Hepatocyte (in vitro differentiated cells): ENCODE measurements around the gene VCPKMT. TPM values are rescaled to one million over a fixed set of nuclear protein-coding genes. Genes with fewer than 3 reads are reported as not detected.

Experiments
- DNase-seq: peaks from one replicate; pipeline ENCODE4 v3.0.0-alpha.2; 2016; ENCODE audit warnings: low spot score
- H2AFZ ChIP-seq: fragments of 200-600 bp; sonication (generic); 2 replicates; pipeline ENCODE4 v1.6.0; 2016; ENCODE audit warnings: antibody characterized with exemption, mild to moderate bottlenecking
- H3K27ac ChIP-seq: fragments of 200-600 bp; sonication (generic); 2 replicates; pipeline ENCODE4 v1.5.1; 2016; ENCODE audit warnings: mild to moderate bottlenecking
- H3K27me3 ChIP-seq: fragments of 200-600 bp; sonication (generic); 2 replicates; pipeline ENCODE4 v1.6.1; 2016
- H3K36me3 ChIP-seq: fragments of 200-600 bp; sonication (generic); replicated peaks from 2 replicates; pipeline ENCODE4 v1.5.1; 2016; ENCODE audit warnings: low read depth; ENCODE audit not compliant: insufficient read depth
- H3K4me1 ChIP-seq: fragments of 200-600 bp; sonication (generic); 2 replicates; pipeline ENCODE4 v1.5.1; 2016; ENCODE audit warnings: mild to moderate bottlenecking, moderate library complexity; ENCODE audit not compliant: insufficient read depth
- H3K4me2 ChIP-seq: fragments of 200-600 bp; sonication (generic); 2 replicates; pipeline ENCODE4 v1.6.0; 2016
- H3K4me3 ChIP-seq: fragments of 200-600 bp; sonication (generic); 2 replicates; pipeline ENCODE4 v1.5.1; 2016; ENCODE audit warnings: mild to moderate bottlenecking
- H3K79me2 ChIP-seq: fragments of 200-600 bp; sonication (generic); 2 replicates; pipeline ENCODE4 v1.6.0; 2017; ENCODE audit warnings: mild to moderate bottlenecking
- H3K9me2 ChIP-seq: fragments of 200-600 bp; sonication (generic); replicated peaks from 2 replicates; pipeline ENCODE4 v1.6.0; 2017; ENCODE audit warnings: mild to moderate bottlenecking; ENCODE audit not compliant: insufficient read depth
- H3K9me3 ChIP-seq: fragments of 200-600 bp; sonication (generic); 2 replicates; pipeline ENCODE4 v1.5.1; 2016; ENCODE audit warnings: low read depth, mild to moderate bottlenecking
- H4K20me1 ChIP-seq: fragments of 200-600 bp; sonication (generic); 2 replicates; pipeline ENCODE4 v1.6.0; 2016; ENCODE audit warnings: mild to moderate bottlenecking; ENCODE audit not compliant: insufficient read depth, poor library complexity, severe bottlenecking
- CTCF ChIP-seq: fragments of 200-600 bp; sonication (generic); IDR thresholded peaks from 2 replicates; pipeline ENCODE4 v1.5.1; 2016; ENCODE audit warnings: antibody characterized with exemption, mild to moderate bottlenecking; ENCODE audit not compliant: poor library complexity
- EZH2 ChIP-seq: fragments of 200-600 bp; sonication (generic); IDR thresholded peaks from 2 replicates; pipeline ENCODE4 v1.6.1; 2016; ENCODE audit warnings: antibody characterized with exemption, mild to moderate bottlenecking, borderline replicate concordance
- EZH2phosphoT487 ChIP-seq: fragments of 200-600 bp; sonication (generic); IDR thresholded peaks from one replicate; pipeline ENCODE4 v1.6.1; 2018; ENCODE audit warnings: antibody characterized with exemption, mild to moderate bottlenecking, low read depth, moderate library complexity; ENCODE audit not compliant: unreplicated experiment, severe bottlenecking
- WGBS: methylation state at CpG from one replicate; pipeline ENCODE4 v1.1.6; 2016; ENCODE audit warnings: low lambda C conversion rate; ENCODE audit errors: missing lambda C conversion rate; 5-methylcytosine and 5-hydroxymethylcytosine counted together
- polyA plus RNA-seq: library from polyadenylated mRNA; unstranded; fragments of >200 nt; fragmentation: Nextera tagmentation; extraction: Ambion mirVana; gene quantifications from 2 replicates; pipeline ENCODE4 v1.2.1, GENCODE V29; 2016
- total RNA-seq: library from RNA; depleted of rRNA; stranded (reverse); fragments of >200 nt; gene quantifications from 2 replicates; pipeline ENCODE4 v1.2.3, GENCODE V29; 2014

Gene VCPKMT
- total and polyA plus RNA-seq, 2 experiments from 2014 or later, result 6.1 to 11.5 TPM

GRCh38 chr14:50107850-50108249 is 8.5 kb downstream of the VCPKMT start:
- no peak for TF ChIP-seq CTCF
- no peak for TF ChIP-seq EZH2phosphoT487
- TF ChIP-seq EZH2, result no peak
- Histone ChIP-seq H3K4me1 (peaks cover 3% of the 10 kb centered on the region), H3K9me2 (no peaks in the 10 kb centered on the region), H2AFZ (no peak overlapping the region), H3K27me3 (no peaks in the 10 kb centered on the region), H3K36me3 (no peaks in the 10 kb centered on the region), H4K20me1 (no peaks in the 10 kb centered on the region), H3K27ac (no peak overlapping the region), H3K9me3 (no peaks in the 10 kb centered on the region), H3K79me2 (peaks cover 19% of the 10 kb centered on the region), H3K4me3 (no peak overlapping the region), H3K4me2 (no peak overlapping the region)
- no peak for DNase-seq
- 89% methylated on average over 2 of the region's 2 CpGs for WGBS

- peaks cover 3% of the 10 kb centered on the region for H3K4me1 ChIP-seq
- peaks cover 7% of the 10 kb centered on the region for H3K79me2 ChIP-seq
- no peaks in the 10 kb centered on the region for H3K27me3 ChIP-seq
- H3K9me2 ChIP-seq, result no peaks in the 10 kb centered on the region
- H3K27ac ChIP-seq, result no peak overlapping the region
- no peak overlapping the region for H2AFZ ChIP-seq
- no peaks in the 10 kb centered on the region for H3K36me3 ChIP-seq
- H4K20me1 ChIP-seq, result no peaks in the 10 kb centered on the region
- TF ChIP-seq CTCF (no peak), EZH2phosphoT487 (no peak), EZH2 (no peak)
- no peak for DNase-seq
- WGBS, result 85% methylated on average over 4 of the region's 4 CpGs
- no peak overlapping the region for H3K4me2 ChIP-seq
- H3K4me3 ChIP-seq, result no peak overlapping the region
- H3K9me3 ChIP-seq, result no peaks in the 10 kb centered on the region
Measured at GRCh38 chr14:50106178-50106577, 10.2 kb downstream of the VCPKMT start.

GRCh38 chr14:50103558-50103957 is 12.8 kb downstream of the VCPKMT start:
- Histone ChIP-seq H4K20me1 (no peaks in the 10 kb centered on the region), H3K36me3 (no peaks in the 10 kb centered on the region), H3K27me3 (no peaks in the 10 kb centered on the region), H3K9me3 (no peaks in the 10 kb centered on the region), H3K4me2 (no peak overlapping the region), H3K79me2 (no peaks in the 10 kb centered on the region), H3K4me1 (peaks cover 3% of the 10 kb centered on the region), H3K4me3 (no peak overlapping the region), H3K9me2 (no peaks in the 10 kb centered on the region), H3K27ac (no peak overlapping the region), H2AFZ (no peak overlapping the region)
- DNase-seq, result no peak
- TF ChIP-seq EZH2, result no peak
- TF ChIP-seq CTCF, result no peak
- no peak for TF ChIP-seq EZH2phosphoT487
- 82% methylated on average over 6 of the region's 6 CpGs for WGBS

- no peak for DNase-seq
- no peaks in the 10 kb centered on the region for H4K20me1 ChIP-seq
- H3K79me2 ChIP-seq, result no peaks in the 10 kb centered on the region
- no peaks in the 10 kb centered on the region for H3K27me3 ChIP-seq
- H3K36me3 ChIP-seq, result no peaks in the 10 kb centered on the region
- WGBS, result 91% methylated on average over 7 of the region's 7 CpGs
- no peak overlapping the region for H2AFZ ChIP-seq
- H3K4me2 ChIP-seq, result no peak overlapping the region
- peaks cover 3% of the 10 kb centered on the region for H3K4me1 ChIP-seq
- no peaks in the 10 kb centered on the region for H3K9me3 ChIP-seq
- peak overlapping the region; percentile 47 for H3K27ac ChIP-seq
- TF ChIP-seq EZH2 (no peak), CTCF (no peak), EZH2phosphoT487 (no peak)
- no peaks in the 10 kb centered on the region for H3K9me2 ChIP-seq
- no peak overlapping the region for H3K4me3 ChIP-seq
Measured at GRCh38 chr14:50101417-50101816, 15.0 kb downstream of the VCPKMT start.
